A673 (cell line): ENCODE measurements around the gene PDE8B. TPM values are rescaled to one million over a fixed set of nuclear protein-coding genes. Genes with fewer than 3 reads are reported as not detected.

Source experiments
- BruUV-seq: library from RNA; stranded (reverse); fragments of 400-500 nt; replicated peaks from 2 replicates; lab custom pipeline; 2021; lab: Mats Ljungman, UMichigan
- CTCF ChIA-PET: fragments of 300-600 bp; sonication (Branson Sonifier 250); formaldehyde crosslinking; loops from one replicate; lab custom pipeline; 2022; ENCODE audit warnings: antibody characterized with exemption; lab: Charles Lee
- POLR2A ChIA-PET: fragments of 300-600 bp; sonication (Branson Sonifier 250); formaldehyde crosslinking; loops from one replicate; lab custom pipeline; 2022; ENCODE audit warnings: antibody characterized with exemption; ENCODE audit not compliant: low non-redundant PET; lab: Charles Lee
- DNase-seq: peaks from one replicate; pipeline ENCODE4 v3.0.0-alpha.2; 2015; ENCODE audit warnings: low spot score
- H3K27ac ChIP-seq: fragments of 200-600 bp; sonication (generic); 2 replicates; pipeline ENCODE4 v1.5.1; 2016; ENCODE audit warnings: mixed run types, low read depth, mild to moderate bottlenecking, mixed read lengths, antibody characterized with exemption, low read length; ENCODE audit not compliant: poor library complexity, severe bottlenecking
- H3K27me3 ChIP-seq: fragments of 200-600 bp; sonication (generic); replicated peaks from 2 replicates; pipeline ENCODE4 v1.6.1; 2017; ENCODE audit warnings: mixed run types, low read depth, mild to moderate bottlenecking, mixed read lengths, antibody characterized with exemption, low read length; ENCODE audit not compliant: insufficient read depth, poor library complexity
- H3K36me3 ChIP-seq: fragments of 200-600 bp; sonication (generic); 2 replicates; pipeline ENCODE4 v1.6.1; 2016; ENCODE audit warnings: mixed run types, mild to moderate bottlenecking, mixed read lengths, antibody characterized with exemption, low read length; ENCODE audit not compliant: insufficient read depth, poor library complexity, severe bottlenecking
- H3K4me1 ChIP-seq: fragments of 200-600 bp; sonication (generic); 2 replicates; pipeline ENCODE4 v1.6.1; 2017; ENCODE audit warnings: mixed run types, mild to moderate bottlenecking, mixed read lengths, antibody characterized with exemption, low read length; ENCODE audit not compliant: insufficient read depth, poor library complexity, severe bottlenecking
- H3K4me3 ChIP-seq: fragments of 200-600 bp; sonication (generic); 2 replicates; pipeline ENCODE4 v1.5.1; 2016; ENCODE audit warnings: low read depth, mixed run types, mild to moderate bottlenecking, mixed read lengths, low read length; ENCODE audit not compliant: poor library complexity, severe bottlenecking
- H3K9me3 ChIP-seq: fragments of 200-600 bp; sonication (generic); 2 replicates; pipeline ENCODE4 v1.6.1; 2016; ENCODE audit warnings: mixed run types, low read depth, mild to moderate bottlenecking, mixed read lengths, antibody characterized with exemption, low read length; ENCODE audit not compliant: poor library complexity, severe bottlenecking
- CTCF ChIP-seq: fragments of 300-800, 200-600 bp; sonication (generic); conservative IDR thresholded peaks from 2 replicates; pipeline ENCODE4 v1.5.1; 2017; ENCODE audit warnings: low read depth, mild to moderate bottlenecking, antibody characterized with exemption, low read length, moderate library complexity, mixed read lengths
- EZH2 ChIP-seq: fragments of 200-600 bp; sonication (generic); IDR thresholded peaks from 2 replicates; pipeline ENCODE4 v1.6.1; 2017; ENCODE audit warnings: borderline replicate concordance, low read depth, mild to moderate bottlenecking, mixed read lengths, antibody characterized with exemption, low read length; ENCODE audit not compliant: poor library complexity, severe bottlenecking
- intact Hi-C: fragments of 100-400 bp; cut with micrococcal nuclease; formaldehyde crosslinking; loops from one replicate; pipeline ENCODE4 v1.10.0; 2022; ENCODE audit not compliant: unreplicated experiment
- total RNA-seq: library from RNA; stranded (reverse); gene quantifications from 2 replicates; pipeline ENCODE4 v1.2.3, GENCODE V29; 2021

Gene PDE8B
- total RNA-seq, 1 experiment from 2014 or later = 0.69 TPM

- TF ChIP-seq CTCF (no peak), EZH2 (no peak)
- H3K36me3 ChIP-seq = no peaks in the 10 kb centered on the region
- CTCF ChIA-PET = no interaction called here
- no peaks in the 10 kb centered on the region for H3K27me3 ChIP-seq
- H3K4me1 ChIP-seq = peaks cover 12% of the 10 kb centered on the region
- H3K27ac ChIP-seq = no peak overlapping the region
- no TSS peak for BruUV-seq
- H3K9me3 ChIP-seq = no peaks in the 10 kb centered on the region
- intact Hi-C loops = no loop called here
- no peak overlapping the region for H3K4me3 ChIP-seq
- DNase-seq = no peak
- POLR2A ChIA-PET = no interaction called here
These were observed 210.5 kb downstream of the PDE8B start for GRCh38 chr5:77420940-77421339.

- no TSS peak for BruUV-seq
- TF ChIP-seq CTCF (no peak), EZH2 (no peak)
- ChIA-PET POLR2A (no interaction called here), CTCF (no interaction called here)
- intact Hi-C loops = no loop called here
- H3K27me3 ChIP-seq = no peaks in the 10 kb centered on the region
- peaks cover 3% of the 10 kb centered on the region for H3K4me1 ChIP-seq
- no peaks in the 10 kb centered on the region for H3K9me3 ChIP-seq
- H3K27ac ChIP-seq = no peak overlapping the region
- no peak for DNase-seq
- H3K36me3 ChIP-seq = no peaks in the 10 kb centered on the region
- H3K4me3 ChIP-seq = no peak overlapping the region
These were observed 212.7 kb downstream of the PDE8B start for GRCh38 chr5:77423022-77423750.

GRCh38 chr5:77424921-77425320, 214.4 kb downstream of the PDE8B start:
- Histone ChIP-seq H3K27ac (no peak overlapping the region), H3K36me3 (no peaks in the 10 kb centered on the region), H3K27me3 (no peaks in the 10 kb centered on the region), H3K9me3 (no peaks in the 10 kb centered on the region), H3K4me1 (no peaks in the 10 kb centered on the region), H3K4me3 (no peak overlapping the region)
- no TSS peak for BruUV-seq
- ChIA-PET CTCF (no interaction called here), POLR2A (no interaction called here)
- no peak for TF ChIP-seq EZH2
- no peak for TF ChIP-seq CTCF
- no peak for DNase-seq
- intact Hi-C loops = no loop called here
